ENCODE measurements around the gene KCNT1. TPM values are rescaled to one million over a fixed set of nuclear protein-coding genes. Genes with fewer than 3 reads are reported as not detected.

Gene KCNT1
- total RNA-seq, 2 donors from 2014 or later = not detected

GRCh38 chr9:135680056-135680455 is 21.9 kb upstream of the KCNT1 start:
- Mint-ChIP-seq H3K27me3 (peaks cover 0 to 2% of the 10 kb centered on the region in 2 donors), H3K4me3 (no peak overlapping the region), H3K4me1 (ENCODE audit: low read depth in 2 of 2) (no peaks in the 10 kb centered on the region), H3K36me3 (no peaks in the 10 kb centered on the region), H3K9me3 (no peaks in the 10 kb centered on the region), H3K27ac (no peak overlapping the region)
- DNase-seq (ENCODE audit: low spot score) (no peak), ATAC-seq (no peak)

GRCh38 chr9:135681161-135681560 is 20.8 kb upstream of the KCNT1 start:
- Mint-ChIP-seq H3K27me3 (peaks cover 0 to 2% of the 10 kb centered on the region in 2 donors), H3K4me1 (ENCODE audit: low read depth in 2 of 2) (no peaks in the 10 kb centered on the region), H3K4me3 (no peak overlapping the region), H3K36me3 (no peaks in the 10 kb centered on the region), H3K9me3 (no peaks in the 10 kb centered on the region), H3K27ac (no peak overlapping the region)
- DNase-seq (ENCODE audit: low spot score) = no peak
- ATAC-seq = no peak

- Mint-ChIP-seq H3K36me3 (no peaks in the 10 kb centered on the region), H3K9me3 (no peaks in the 10 kb centered on the region), H3K4me3 (no peak overlapping the region), H3K27ac (no peak overlapping the region), H3K27me3 (peaks cover 0 to 2% of the 10 kb centered on the region in 2 donors), H3K4me1 (ENCODE audit: low read depth in 2 of 2) (no peaks in the 10 kb centered on the region)
- ATAC-seq (no peak), DNase-seq (ENCODE audit: low spot score) (no peak)
Observed at GRCh38 chr9:135683401-135684034, 18.5 kb upstream of the KCNT1 start.

GRCh38 chr9:135684691-135685090 is 17.3 kb upstream of the KCNT1 start:
- Mint-ChIP-seq H3K9me3 (no peaks in the 10 kb centered on the region), H3K4me1 (ENCODE audit: low read depth in 2 of 2) (no peaks in the 10 kb centered on the region), H3K4me3 (no peak overlapping the region), H3K27ac (no peak overlapping the region), H3K27me3 (peaks cover 0 to 2% of the 10 kb centered on the region in 2 donors), H3K36me3 (no peaks in the 10 kb centered on the region)
- ATAC-seq = no peak
- DNase-seq (ENCODE audit: low spot score) = no peak

- no peak for DNase-seq (ENCODE audit: low spot score)
- Mint-ChIP-seq H3K36me3 (no peaks in the 10 kb centered on the region), H3K27ac (no peak overlapping the region), H3K4me3 (no peak overlapping the region), H3K9me3 (no peaks in the 10 kb centered on the region), H3K4me1 (ENCODE audit: low read depth in 2 of 2) (no peaks in the 10 kb centered on the region), H3K27me3 (no peaks in the 10 kb centered on the region)
- ATAC-seq = no peak
Observed at GRCh38 chr9:135687216-135687615, 14.8 kb upstream of the KCNT1 start.

- no peaks in the 10 kb centered on the region for H3K4me1 Mint-ChIP-seq (ENCODE audit: low read depth in 2 of 2)
- H3K9me3 Mint-ChIP-seq = no peaks in the 10 kb centered on the region
- H3K27ac Mint-ChIP-seq = no peak overlapping the region
- ATAC-seq (no peak), DNase-seq (ENCODE audit: low spot score) (no peak)
- no peaks in the 10 kb centered on the region for H3K27me3 Mint-ChIP-seq
- no peaks in the 10 kb centered on the region for H3K36me3 Mint-ChIP-seq
- H3K4me3 Mint-ChIP-seq = no peak overlapping the region
Observed at GRCh38 chr9:135689011-135689410, 13.0 kb upstream of the KCNT1 start.

- no peak overlapping the region for H3K27ac Mint-ChIP-seq
- DNase-seq (ENCODE audit: low spot score) = no peak
- H3K9me3 Mint-ChIP-seq = no peaks in the 10 kb centered on the region
- no peak overlapping the region for H3K4me3 Mint-ChIP-seq
- no peaks in the 10 kb centered on the region for H3K27me3 Mint-ChIP-seq
- H3K36me3 Mint-ChIP-seq = no peaks in the 10 kb centered on the region
- no peak for ATAC-seq
- H3K4me1 Mint-ChIP-seq (ENCODE audit: low read depth in 2 of 2) = no peaks in the 10 kb centered on the region
Observed at GRCh38 chr9:135690836-135691570, 11.0 kb upstream of the KCNT1 start.

- no peaks in the 10 kb centered on the region for H3K4me1 Mint-ChIP-seq (ENCODE audit: low read depth in 2 of 2)
Observed at GRCh38 chr9:135692410-135692809, 9.6 kb upstream of the KCNT1 start.

GRCh38 chr9:135693265-135693664 is 8.7 kb upstream of the KCNT1 start:
- no peak for DNase-seq (ENCODE audit: low spot score)
- Mint-ChIP-seq H3K4me3 (no peak overlapping the region), H3K4me1 (ENCODE audit: low read depth in 2 of 2) (no peaks in the 10 kb centered on the region), H3K36me3 (no peaks in the 10 kb centered on the region), H3K9me3 (no peaks in the 10 kb centered on the region), H3K27ac (no peak overlapping the region), H3K27me3 (no peaks in the 10 kb centered on the region)
- ATAC-seq = no peak

More at GRCh38 chr9:135692410-135692809, 9.6 kb upstream of the KCNT1 start:
- H3K27me3 Mint-ChIP-seq = no peaks in the 10 kb centered on the region
- H3K9me3 Mint-ChIP-seq = no peaks in the 10 kb centered on the region
- H3K27ac Mint-ChIP-seq = no peak overlapping the region
- H3K36me3 Mint-ChIP-seq = no peaks in the 10 kb centered on the region
- no peak for DNase-seq (ENCODE audit: low spot score)
- ATAC-seq = no peak
- no peak overlapping the region for H3K4me3 Mint-ChIP-seq

GRCh38 chr9:135693771-135694170 is 8.2 kb upstream of the KCNT1 start:
- H3K36me3 Mint-ChIP-seq = no peaks in the 10 kb centered on the region
- H3K27me3 Mint-ChIP-seq = no peaks in the 10 kb centered on the region
- no peak overlapping the region for H3K4me3 Mint-ChIP-seq
- no peaks in the 10 kb centered on the region for H3K9me3 Mint-ChIP-seq
- ATAC-seq (no peak), DNase-seq (ENCODE audit: low spot score) (no peak)
- no peak overlapping the region for H3K27ac Mint-ChIP-seq
- no peaks in the 10 kb centered on the region for H3K4me1 Mint-ChIP-seq (ENCODE audit: low read depth in 2 of 2)

- H3K27ac Mint-ChIP-seq = no peak overlapping the region
- DNase-seq (ENCODE audit: low spot score) = no peak
Observed at GRCh38 chr9:135694414-135694813, 7.6 kb upstream of the KCNT1 start.

GRCh38 chr9:135695036-135695435 is 6.9 kb upstream of the KCNT1 start:
- Mint-ChIP-seq H3K4me1 (ENCODE audit: low read depth in 2 of 2) (no peaks in the 10 kb centered on the region), H3K27me3 (no peaks in the 10 kb centered on the region), H3K9me3 (no peaks in the 10 kb centered on the region), H3K27ac (no peak overlapping the region), H3K4me3 (no peak overlapping the region), H3K36me3 (no peaks in the 10 kb centered on the region)
- ATAC-seq (no peak), DNase-seq (ENCODE audit: low spot score) (no peak)

More at GRCh38 chr9:135694414-135694813, 7.6 kb upstream of the KCNT1 start:
- Mint-ChIP-seq H3K36me3 (no peaks in the 10 kb centered on the region), H3K27me3 (no peaks in the 10 kb centered on the region), H3K9me3 (no peaks in the 10 kb centered on the region), H3K4me3 (no peak overlapping the region), H3K4me1 (ENCODE audit: low read depth in 2 of 2) (no peaks in the 10 kb centered on the region)
- no peak for ATAC-seq

GRCh38 chr9:135695642-135696041 is 6.3 kb upstream of the KCNT1 start:
- no peak overlapping the region for H3K27ac Mint-ChIP-seq
- H3K36me3 Mint-ChIP-seq = no peaks in the 10 kb centered on the region
- no peak overlapping the region for H3K4me3 Mint-ChIP-seq
- H3K27me3 Mint-ChIP-seq = no peaks in the 10 kb centered on the region
- ATAC-seq = no peak
- DNase-seq (ENCODE audit: low spot score) = no peak
- no peaks in the 10 kb centered on the region for H3K4me1 Mint-ChIP-seq (ENCODE audit: low read depth in 2 of 2)
- H3K9me3 Mint-ChIP-seq = no peaks in the 10 kb centered on the region

- Mint-ChIP-seq H3K4me1 (ENCODE audit: low read depth in 2 of 2) (no peaks in the 10 kb centered on the region), H3K27ac (no peak overlapping the region), H3K9me3 (no peaks in the 10 kb centered on the region), H3K36me3 (no peaks in the 10 kb centered on the region), H3K27me3 (no peaks in the 10 kb centered on the region), H3K4me3 (no peak overlapping the region)
- no peak for ATAC-seq
- DNase-seq (ENCODE audit: low spot score) = no peak
Observed at GRCh38 chr9:135696446-135696845, 5.5 kb upstream of the KCNT1 start.

Data from natural killer cell treated with Interleukin-12 subunit alpha and Interleukin-12 subunit beta and Interleukin-15 and Interleukin-18, amount 100 ng/mL, for 72 hours (primary cell).